Testis (tissue), 3 donors: ENCODE measurements around the gene FBXW4. TPM values are rescaled to one million over a fixed set of nuclear protein-coding genes. Genes with fewer than 3 reads are reported as not detected.

Source experiments
- DNase-seq: peaks from one replicate; pipeline ENCODE4 v3.0.0-alpha.2; 2019
- H3K27ac ChIP-seq, 2 donors: fragments of 200-600 bp; sonication (generic); one replicate each; pipeline ENCODE4 v1.5.1; 2019
- H3K27me3 ChIP-seq: fragments of 200-600 bp; sonication (generic); one replicate; pipeline ENCODE4 v1.5.1; 2019
- H3K36me3 ChIP-seq: fragments of 200-600 bp; sonication (generic); one replicate; pipeline ENCODE4 v1.5.1; 2017; ENCODE audit warnings: low read depth; ENCODE audit errors: missing control alignments
- H3K4me1 ChIP-seq: fragments of 200-600 bp; sonication (generic); one replicate; pipeline ENCODE4 v1.5.1; 2019
- H3K4me3 ChIP-seq, 2 donors: fragments of 200-600 bp; sonication (generic); one replicate each; pipeline ENCODE4 v1.5.1; 2017 to 2019
- H3K9me3 ChIP-seq: fragments of 200-600 bp; sonication (generic); one replicate; pipeline ENCODE4 v1.5.1; 2017
- CTCF ChIP-seq, 3 experiments: fragments of 450-650 bp in 2 of 3; fragments of 200-600 bp in 1 of 3; sonication (generic) in 1 of 3; IDR thresholded peaks; one replicate each; pipeline ENCODE4 v1.5.1; 2016 to 2019; ENCODE audit warnings: antibody characterized with exemption in 3 of 3, mild to moderate bottlenecking in 2 of 3, moderate library complexity in 1 of 3
- POLR2A ChIP-seq: fragments of 450-650 bp; IDR thresholded peaks from one replicate; pipeline ENCODE4 v1.6.1; 2017; ENCODE audit warnings: antibody characterized with exemption, mild to moderate bottlenecking, moderate library complexity
- WGBS, 2 donors: methylation state at CpG; one replicate each; pipeline ENCODE4 v1.1.5; 2018; 5-methylcytosine and 5-hydroxymethylcytosine counted together
- intact Hi-C: fragments of 100-400 bp; cut with DNase I; formaldehyde crosslinking; loops from one replicate; pipeline ENCODE4 v1.15.1; 2023; ENCODE audit warnings: low total_unique reads
- polyA plus RNA-seq: library from polyadenylated mRNA; stranded (reverse); fragments of 350-450 nt; fragmentation: Illumina TruSeq; extraction: RNeasy Lipid Tissue Mini Kit (QIAGEN cat#74804); gene quantifications from one replicate; pipeline ENCODE4 v1.2.3, GENCODE V29; 2014; ENCODE audit warnings: low read depth, low replicate concordance; ENCODE audit not compliant: insufficient read depth
- total RNA-seq, 2 donors: library from RNA; depleted of rRNA; stranded (reverse); fragments of >200 nt; gene quantifications; one replicate each; pipeline ENCODE4 v1.2.3, GENCODE V29; 2016

Gene FBXW4
- total and polyA plus RNA-seq, 3 donors from 2014 or later = 49.0 to 76.1 (median 62.5) TPM

DNA sequence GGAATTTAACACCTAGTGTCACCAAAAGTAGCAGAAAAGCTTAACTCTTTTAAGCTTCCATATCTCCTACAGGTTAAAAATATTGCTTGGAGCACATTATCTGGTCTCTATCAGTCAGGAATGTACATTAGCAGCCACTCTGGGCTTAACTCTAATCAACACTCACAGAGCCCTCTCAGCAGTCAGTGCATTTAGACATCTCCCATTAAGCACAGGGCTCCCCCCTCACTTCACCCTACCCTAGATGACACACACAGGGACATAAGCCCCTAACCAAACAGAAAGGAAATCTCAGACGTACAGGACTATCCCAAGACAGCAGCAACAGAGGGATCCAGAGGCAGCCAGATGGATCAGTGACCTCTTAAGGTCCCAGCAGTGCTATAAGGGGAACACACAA is 26.4 kb downstream of the FBXW4 start:
- H3K4me1 ChIP-seq = no peaks in the 10 kb centered on the region
- no peak for TF ChIP-seq CTCF (IDR thresholded peaks at IDR 0.05)
- TF ChIP-seq POLR2A = no peak
- H3K36me3 ChIP-seq = no peaks in the 10 kb centered on the region
- H3K27me3 ChIP-seq = no peaks in the 10 kb centered on the region
- no peak overlapping the region for H3K27ac ChIP-seq
- intact Hi-C loops = no loop called here
- DNase-seq = no peak
- WGBS, 2 donors = 73 to 91% methylated on average over 1 of the region's 1 CpG
- no peak overlapping the region for H3K4me3 ChIP-seq
- H3K9me3 ChIP-seq = no peaks in the 10 kb centered on the region

DNA sequence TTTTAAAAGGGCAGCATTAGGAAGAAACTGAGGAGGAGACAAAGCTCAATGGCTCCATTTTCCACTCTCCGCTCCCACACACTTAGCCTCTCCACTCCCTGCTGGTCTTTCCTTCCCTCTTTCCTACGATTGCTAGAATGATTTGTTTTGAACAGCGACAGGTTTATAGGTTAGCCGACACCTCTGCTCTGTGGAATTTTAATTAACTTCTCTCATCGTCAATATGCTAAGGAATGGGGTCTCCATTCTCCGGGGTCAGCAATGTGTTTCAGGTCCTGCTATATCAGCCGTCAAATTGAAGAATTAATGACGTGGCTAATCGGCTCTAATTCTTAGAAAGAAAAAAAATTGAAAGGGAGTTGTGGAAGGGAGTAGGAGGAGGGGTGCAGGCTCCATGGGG is 28.9 kb downstream of the FBXW4 start:
- no peaks in the 10 kb centered on the region for H3K27me3 ChIP-seq
- H3K9me3 ChIP-seq = no peaks in the 10 kb centered on the region
- no peak overlapping the region for H3K27ac ChIP-seq
- H3K4me1 ChIP-seq = no peaks in the 10 kb centered on the region
- no peak overlapping the region for H3K4me3 ChIP-seq
- WGBS, 2 donors = 69 to 78% methylated on average over 9 of the region's 9 CpGs
- H3K36me3 ChIP-seq = no peaks in the 10 kb centered on the region
- DNase-seq = no peak
- TF ChIP-seq CTCF (IDR thresholded peaks at IDR 0.05) = no peak
- no peak for TF ChIP-seq POLR2A
- intact Hi-C loops = no loop called here

GRCh38 chr10:101663097-101663496 is 31.9 kb downstream of the FBXW4 start:
- WGBS, 2 donors = 88 to 96% methylated on average over 1 of the region's 1 CpG
- Histone ChIP-seq H3K27ac (no peak overlapping the region), H3K4me1 (no peaks in the 10 kb centered on the region), H3K4me3 (no peak overlapping the region), H3K9me3 (no peaks in the 10 kb centered on the region), H3K36me3 (no peaks in the 10 kb centered on the region), H3K27me3 (no peaks in the 10 kb centered on the region)
- no peak for DNase-seq
- TF ChIP-seq CTCF (IDR thresholded peaks at IDR 0.05) = no peak
- TF ChIP-seq POLR2A = no peak
- intact Hi-C loops = no loop called here

GRCh38 chr10:101660256-101660655 is 34.7 kb downstream of the FBXW4 start:
- TF ChIP-seq CTCF (IDR thresholded peaks at IDR 0.05) = no peak
- TF ChIP-seq POLR2A = no peak
- Histone ChIP-seq H3K9me3 (no peaks in the 10 kb centered on the region), H3K4me3 (no peak overlapping the region), H3K27me3 (no peaks in the 10 kb centered on the region), H3K4me1 (no peaks in the 10 kb centered on the region), H3K36me3 (no peaks in the 10 kb centered on the region), H3K27ac (no peak overlapping the region)
- no peak for DNase-seq
- 81 to 83% methylated on average over 4 of the region's 4 CpGs for WGBS, 2 donors
- intact Hi-C loops = no loop called here

- H3K27ac ChIP-seq = no peak overlapping the region
- no peaks in the 10 kb centered on the region for H3K27me3 ChIP-seq
- intact Hi-C loops = no loop called here
- 77 to 93% methylated on average over 4 to 5 of the region's 5 CpGs for WGBS, 2 donors
- TF ChIP-seq CTCF (IDR thresholded peaks at IDR 0.05) (no peak), POLR2A (no peak)
- H3K9me3 ChIP-seq = no peaks in the 10 kb centered on the region
- no peak for DNase-seq
- no peak overlapping the region for H3K4me3 ChIP-seq
- H3K4me1 ChIP-seq = no peaks in the 10 kb centered on the region
- no peaks in the 10 kb centered on the region for H3K36me3 ChIP-seq
Observed at GRCh38 chr10:101658975-101659374, 36.0 kb downstream of the FBXW4 start.
